ENCODE measurements around the gene NUMB.
A peak's percentile ranks its signal among the peaks of the same experiment; 100 is the strongest.
"Not testable (repeated sequence)": the region's sequence is repeated elsewhere in the genome, so short reads cannot be mapped to it uniquely, and the experiment has no call there.

The NUMB gene

GRCh38 chr14:73463411-73463810 is 5.1 kb upstream of the NUMB start:
- DNase-seq: no peak

- no peak for DNase-seq
These were observed 4.5 kb upstream of the NUMB start for GRCh38 chr14:73462815-73463214.

- DNase-seq: no peak
These were observed 3.8 kb upstream of the NUMB start for GRCh38 chr14:73462048-73462715.

- DNase-seq: no peak
These were observed 3.2 kb upstream of the NUMB start for GRCh38 chr14:73461478-73462047.

GRCh38 chr14:73460691-73461127 is 2.4 kb upstream of the NUMB start:
- DNase-seq: no peak

GRCh38 chr14:73459959-73460358 is 1.6 kb upstream of the NUMB start:
- DNase-seq: no peak

GRCh38 chr14:73457924-73458182 is 493 bp downstream of the NUMB start:
- no peak for DNase-seq

- no peak for DNase-seq
These were observed 1.1 kb downstream of the NUMB start for GRCh38 chr14:73457041-73457923.

- DNase-seq: peak in 1 of 2 experiments; percentile 48
These were observed 3.1 kb downstream of the NUMB start for GRCh38 chr14:73455294-73455693.

GRCh38 chr14:73452341-73453186 is 5.8 kb downstream of the NUMB start:
- DNase-seq: no peak

GRCh38 chr14:73443758-73444157 is 14.6 kb downstream of the NUMB start:
- DNase-seq: no peak

GRCh38 chr14:73441286-73441685 is 17.1 kb downstream of the NUMB start:
- no peak for DNase-seq

GRCh38 chr14:73438993-73439392 is 19.4 kb downstream of the NUMB start:
- DNase-seq: no peak

- no peak for DNase-seq
These were observed 21.1 kb downstream of the NUMB start for GRCh38 chr14:73437206-73437605.

GRCh38 chr14:73432124-73432523 is 26.2 kb downstream of the NUMB start:
- no peak for DNase-seq

- DNase-seq: no peak
These were observed 30.0 kb downstream of the NUMB start for GRCh38 chr14:73428353-73428824.

- DNase-seq: no peak
These were observed 30.7 kb downstream of the NUMB start for GRCh38 chr14:73427516-73428264.

GRCh38 chr14:73426877-73427276 is 31.5 kb downstream of the NUMB start:
- DNase-seq: no peak

- DNase-seq: no peak
These were observed 33.9 kb downstream of the NUMB start for GRCh38 chr14:73424453-73424852.

- DNase-seq: not testable (repeated sequence)
These were observed 35.3 kb downstream of the NUMB start for GRCh38 chr14:73423092-73423491.

GRCh38 chr14:73422515-73422914 is 35.8 kb downstream of the NUMB start:
- DNase-seq: no peak

- no peak for DNase-seq
These were observed 40.1 kb downstream of the NUMB start for GRCh38 chr14:73418227-73418626.
